Aorta (tissue), 5 donors: Measurements from ENCODE around the gene XPR1. TPM values are rescaled to one million over a fixed set of nuclear protein-coding genes. Genes with fewer than 3 reads are reported as not detected.
A peak's percentile ranks its signal among the peaks of the same experiment; 100 is the strongest.
"Not testable (repeated sequence)": the region's sequence is repeated elsewhere in the genome, so short reads cannot be mapped to it uniquely, and the experiment has no call there.

Source experiments
- ATAC-seq: fragments of 200-7000 bp; cut with Tn5 transposase; one replicate; pipeline ENCODE4 v1.9.1; 2022; ENCODE audit warnings: moderate library complexity; ENCODE audit not compliant: low FRiP score
- DNase-seq, 2 donors: peaks; one replicate each; pipeline ENCODE4 v3.0.0-alpha.2; 2020
- H3K27ac ChIP-seq, 2 donors: one replicate each; pipeline ENCODE4 v1.5.1; 2013; ENCODE audit warnings: low read length in 2 of 2, mild to moderate bottlenecking in 2 of 2, moderate library complexity in 2 of 2, control low read depth in 1 of 2, inconsistent platforms in 1 of 2, low read depth in 1 of 2
- H3K27me3 ChIP-seq, 2 donors: one replicate each; pipeline ENCODE4 v1.6.1; 2013; ENCODE audit warnings: control low read depth in 1 of 2, low read length in 1 of 2, mild to moderate bottlenecking in 1 of 2, moderate library complexity in 1 of 2; ENCODE audit not compliant: insufficient read depth in 2 of 2, control insufficient read depth in 1 of 2
- H3K36me3 ChIP-seq, 2 donors: one replicate each; pipeline ENCODE4 v1.6.1; 2013; ENCODE audit warnings: control low read depth in 1 of 2, low read length in 1 of 2, mild to moderate bottlenecking in 1 of 2; ENCODE audit not compliant: insufficient read depth in 2 of 2, control insufficient read depth in 1 of 2
- H3K4me1 ChIP-seq, 2 donors: one replicate each; pipeline ENCODE4 v1.6.1; 2013; ENCODE audit warnings: low read length in 2 of 2, control low read depth in 1 of 2, mild to moderate bottlenecking in 1 of 2, moderate library complexity in 1 of 2; ENCODE audit not compliant: insufficient read depth in 2 of 2, control insufficient read depth in 1 of 2
- H3K4me3 ChIP-seq, 2 donors: one replicate each; pipeline ENCODE4 v1.5.1; 2013; ENCODE audit warnings: low read length in 2 of 2, control low read depth in 1 of 2, mild to moderate bottlenecking in 1 of 2
- H3K9me3 ChIP-seq: one replicate; pipeline ENCODE4 v1.6.1; 2013; ENCODE audit warnings: mild to moderate bottlenecking, low read length; ENCODE audit not compliant: control insufficient read depth
- WGBS, 2 donors: extraction: QIAGEN DNeasy Blood & Tissue Kit; methylation state at CpG; one replicate each; pipeline ENCODE4 v1.1.7; 2013; 5-methylcytosine and 5-hydroxymethylcytosine counted together
- intact Hi-C, 2 donors: fragments of 100-400 bp; cut with DNase I; formaldehyde crosslinking; loops; one replicate each; pipeline versions ENCODE4 v1.14.2 to v1.15.0; 2022
- polyA plus RNA-seq, 2 donors: library from polyadenylated mRNA; stranded (reverse); fragments of 200-250 nt; gene quantifications; one replicate each; pipeline ENCODE4 v1.2.3, GENCODE V29; 2013
- total RNA-seq, 2 donors: library from RNA; stranded (reverse); fragmentation: NEBNext Ultra II Directional; extraction: Animal tissue kit (Norgen Biotek cat#: 25700); gene quantifications; one replicate each; pipeline ENCODE4 v1.2.1, GENCODE V29; 2021
- donor health status: healthy with polysubstance abuse.
- donor health status: Bipolar disorder and iron deficiency.
- donor health status: DM: no; HTN: no; CAD: no.
- donor health status: DM: no; HTN: no; CAD: no.
- donor health status: DM: yes; HTN: yes; CAD: no.

The XPR1 gene
- total and polyA plus RNA-seq, 4 donors: 4.6 to 55.4 (median 15.6) TPM

DNA sequence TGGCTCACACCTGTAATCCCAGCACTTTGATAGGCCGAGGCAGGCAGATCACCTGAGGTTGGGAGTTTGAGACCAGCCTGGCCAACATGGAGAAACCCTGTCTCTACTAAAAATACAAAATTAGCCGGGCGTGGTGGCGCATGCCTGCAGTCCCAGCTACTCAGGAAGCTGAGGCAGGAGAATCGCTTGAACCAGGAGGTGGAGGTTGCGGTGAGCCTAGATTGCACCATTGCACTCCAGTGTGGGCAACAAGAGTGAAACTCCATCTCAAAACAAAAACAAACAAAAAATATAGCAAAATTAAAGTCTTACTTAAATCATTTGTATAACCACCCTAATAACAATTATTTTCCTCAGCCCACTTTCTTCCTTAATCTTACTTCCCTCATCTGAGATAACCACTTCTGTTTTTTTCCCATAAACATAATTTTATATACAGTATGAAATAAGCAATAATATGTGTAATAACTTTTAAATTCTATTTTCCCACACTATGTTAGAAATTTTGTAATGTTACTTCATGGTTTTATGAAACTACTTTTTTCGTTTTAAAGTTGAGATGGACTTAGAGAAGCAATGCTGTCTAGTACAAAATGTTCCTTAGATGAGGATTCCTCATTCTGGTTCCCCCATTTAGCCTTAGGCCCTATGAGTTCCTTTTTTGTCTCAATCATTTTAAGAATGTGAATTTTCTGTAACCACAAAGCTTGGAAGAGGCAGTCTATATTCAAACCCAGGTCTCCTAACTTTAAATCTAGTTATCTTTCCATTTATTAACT, 226.3 kb downstream of the XPR1 start:
- H3K36me3 ChIP-seq, ATAC-seq, DNase-seq, H3K4me1 ChIP-seq, H3K27ac ChIP-seq, H3K27me3 ChIP-seq, H3K9me3 ChIP-seq, H3K4me3 ChIP-seq: not testable (repeated sequence)
- intact Hi-C loops: loop anchor here in 1 of 2 donors (10.0 kb wide), 1 partner anchor 223 kb away; the partner anchor contains the start of gene XPR1
- 81 to 96% methylated on average over 7 of the region's 7 CpGs for WGBS, 2 donors

DNA sequence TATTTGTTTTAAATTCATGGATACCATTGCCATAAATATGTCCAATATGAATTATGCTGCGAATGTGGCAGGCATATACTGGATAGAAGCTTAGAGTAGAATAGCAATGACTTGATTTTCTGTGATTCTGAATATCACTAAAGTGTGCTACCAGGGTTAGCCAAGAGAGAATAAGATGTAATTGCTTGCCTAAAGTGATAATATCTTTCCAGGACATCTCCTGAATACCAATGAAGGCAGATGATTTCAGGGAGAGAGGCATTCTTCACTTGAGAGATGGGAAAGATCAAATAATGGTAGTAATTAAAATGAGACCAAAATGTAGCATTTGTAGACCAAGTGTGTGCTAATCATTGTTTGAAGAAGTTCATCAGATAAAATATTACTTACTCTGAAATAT, 227.5 kb downstream of the XPR1 start:
- intact Hi-C loops: loop anchor here in 1 of 2 donors (10.0 kb wide), 1 partner anchor 225 kb away; the partner anchor contains the start of gene XPR1
- Histone ChIP-seq H3K9me3 (no peaks in the 10 kb centered on the region), H3K4me3 (no peak overlapping the region), H3K27ac (no peak overlapping the region), H3K27me3 (no peaks in the 10 kb centered on the region), H3K36me3 (peaks cover 0 to 3% of the 10 kb centered on the region in 2 donors), H3K4me1 (no peaks in the 10 kb centered on the region)
- DNase-seq (no peak), ATAC-seq (no peak)
- 94 to 99% methylated on average over 1 of the region's 1 CpG for WGBS, 2 donors

- 73 to 82% methylated on average over 2 of the region's 2 CpGs for WGBS, 2 donors
- DNase-seq (no peak), ATAC-seq (no peak)
- intact Hi-C loops: loop anchor here (5.0 kb wide), 3 partner anchors 228 to 343 kb away; partner anchors contain the start of gene XPR1 (in 1 of the 2)
- Histone ChIP-seq H3K4me1 (no peaks in the 10 kb centered on the region), H3K27ac (no peak overlapping the region), H3K9me3 (no peaks in the 10 kb centered on the region), H3K36me3 (peaks cover 0 to 3% of the 10 kb centered on the region in 2 donors), H3K4me3 (no peak overlapping the region), H3K27me3 (no peaks in the 10 kb centered on the region)
Measured at GRCh38 chr1:180860535-180860934, 228.7 kb downstream of the XPR1 start.

GRCh38 chr1:180862305-180862704, 230.5 kb downstream of the XPR1 start:
- Histone ChIP-seq H3K27me3 (no peaks in the 10 kb centered on the region), H3K27ac (no peak overlapping the region), H3K36me3 (peaks cover 0 to 3% of the 10 kb centered on the region in 2 donors), H3K9me3 (no peaks in the 10 kb centered on the region), H3K4me1 (no peaks in the 10 kb centered on the region), H3K4me3 (no peak overlapping the region)
- intact Hi-C loops: loop anchor here (5.0 kb wide), 3 partner anchors 230 to 345 kb away; partner anchors contain the start of gene XPR1 (in 1 of the 2)
- ATAC-seq (no peak), DNase-seq (no peak)
- 36 to 48% methylated on average over 1 of the region's 1 CpG for WGBS, 2 donors

DNA sequence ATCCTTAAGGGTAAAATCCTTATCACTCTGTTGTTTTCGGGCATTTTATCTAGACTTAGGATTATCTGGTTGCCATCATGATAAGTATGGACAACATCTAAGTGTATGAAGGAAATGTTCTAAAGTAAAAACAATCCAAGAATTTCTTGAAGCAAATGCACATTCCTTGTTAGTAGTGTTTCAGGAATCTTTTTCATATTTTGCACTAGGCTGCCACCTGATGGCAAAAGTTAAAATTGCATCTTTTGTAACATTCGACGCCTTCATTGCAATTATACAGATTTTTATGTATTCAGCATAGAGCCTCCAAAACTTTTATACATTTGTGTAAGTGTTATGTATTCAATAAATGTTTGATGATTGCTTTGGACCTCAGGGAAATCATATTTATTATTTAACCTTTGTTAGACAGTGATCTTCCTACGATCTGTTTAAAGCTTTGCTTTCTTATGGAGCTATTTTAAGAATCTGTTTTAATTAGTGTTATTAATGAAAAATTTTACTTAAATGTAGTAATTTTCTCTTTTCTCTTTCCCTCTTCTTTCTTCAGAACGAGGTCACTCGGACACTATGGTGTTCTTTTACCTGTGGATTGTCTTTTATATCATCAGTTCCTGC, 231.4 kb downstream of the XPR1 start:
- intact Hi-C loops: loop anchor here (5.0 kb wide), 3 partner anchors 231 to 346 kb away; partner anchors contain the start of gene XPR1 (in 1 of the 2)
- 19 to 24% methylated on average over 6 of the region's 6 CpGs for WGBS, 2 donors
- no peaks in the 10 kb centered on the region for H3K9me3 ChIP-seq
- H3K4me3 ChIP-seq: no peak overlapping the region
- H3K27me3 ChIP-seq: no peaks in the 10 kb centered on the region
- H3K4me1 ChIP-seq: no peaks in the 10 kb centered on the region
- DNase-seq (no peak), ATAC-seq (no peak)
- H3K27ac ChIP-seq: no peak overlapping the region
- peaks cover 0 to 3% of the 10 kb centered on the region in 2 donors for H3K36me3 ChIP-seq

GRCh38 chr1:180881806-180882509, 250.1 kb downstream of the XPR1 start:
- Histone ChIP-seq H3K36me3 (peaks cover 0 to 3% of the 10 kb centered on the region in 2 donors), H3K27ac (no peak overlapping the region), H3K27me3 (no peaks in the 10 kb centered on the region), H3K4me1 (no peaks in the 10 kb centered on the region), H3K4me3 (no peak overlapping the region), H3K9me3 (no peaks in the 10 kb centered on the region)
- WGBS, 2 donors: 67 to 71% methylated on average over 6 of the region's 6 CpGs
- DNase-seq: no peak
- peak; percentile 56 for ATAC-seq
- intact Hi-C loops: loop anchor here (5.0 kb wide), 2 partner anchors 280 to 285 kb away; no protein-coding TSS in a partner anchor

DNA sequence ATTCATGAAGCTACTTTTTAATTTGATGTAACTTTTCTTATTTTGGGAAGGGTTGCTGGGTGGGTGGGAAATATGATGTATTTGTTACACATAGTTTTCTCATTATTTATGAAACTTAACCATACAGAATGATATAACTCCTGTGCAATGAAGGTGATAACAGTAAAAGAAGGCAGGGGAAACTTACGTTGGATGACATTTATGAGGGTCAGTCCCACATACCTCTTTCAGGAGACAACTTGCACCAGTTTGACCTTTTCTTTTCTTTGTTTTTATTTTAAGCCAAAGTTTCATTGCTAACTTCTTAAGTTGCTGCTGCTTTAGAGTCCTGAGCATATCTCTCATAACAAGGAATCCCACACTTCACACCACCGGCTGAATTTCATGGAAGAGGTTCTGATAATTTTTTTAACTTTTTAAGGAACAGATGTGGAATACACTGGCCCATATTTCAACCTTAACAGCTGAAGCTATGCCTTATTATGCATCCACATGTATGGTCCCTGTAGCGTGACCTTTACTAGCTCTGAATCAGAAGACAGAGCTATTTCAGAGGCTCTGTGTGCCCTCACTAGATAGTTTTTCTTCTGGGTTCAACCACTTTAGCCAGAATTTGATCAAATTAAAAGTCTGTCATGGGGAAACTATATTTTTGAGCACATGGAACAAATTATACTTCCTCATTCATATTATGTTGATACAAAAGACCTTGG, 252.9 kb downstream of the XPR1 start:
- intact Hi-C loops: loop anchor here (5.0 kb wide), 2 partner anchors 278 to 283 kb away; no protein-coding TSS in a partner anchor
- H3K9me3 ChIP-seq: no peaks in the 10 kb centered on the region
- H3K27me3 ChIP-seq: no peaks in the 10 kb centered on the region
- 90 to 91% methylated on average over 3 of the region's 3 CpGs for WGBS, 2 donors
- H3K4me3 ChIP-seq: no peak overlapping the region
- H3K36me3 ChIP-seq: peaks cover 0 to 3% of the 10 kb centered on the region in 2 donors
- no peak overlapping the region for H3K27ac ChIP-seq
- no peaks in the 10 kb centered on the region for H3K4me1 ChIP-seq
- ATAC-seq: no peak
- DNase-seq: no peak

GRCh38 chr1:180886338-180886737, 254.5 kb downstream of the XPR1 start:
- no peaks in the 10 kb centered on the region for H3K27me3 ChIP-seq
- no peak for ATAC-seq
- no peaks in the 10 kb centered on the region for H3K4me1 ChIP-seq
- no peak for DNase-seq
- H3K36me3 ChIP-seq: peaks cover 0 to 3% of the 10 kb centered on the region in 2 donors
- 92 to 99% methylated on average over 2 of the region's 2 CpGs for WGBS, 2 donors
- no peaks in the 10 kb centered on the region for H3K9me3 ChIP-seq
- no peak overlapping the region for H3K27ac ChIP-seq
- no peak overlapping the region for H3K4me3 ChIP-seq
- intact Hi-C loops: no loop called here
